Measurements from ENCODE around the gene RILPL1. TPM values are rescaled to one million over a fixed set of nuclear protein-coding genes. Genes with fewer than 3 reads are reported as not detected.

The RILPL1 gene
- total and polyA plus RNA-seq, 9 of the 15 experiments (the other 6 are each of a cell fraction or from before 2014, with no cell fraction given) = 0.25 to 10.6 (median 8.6) TPM

DNA sequence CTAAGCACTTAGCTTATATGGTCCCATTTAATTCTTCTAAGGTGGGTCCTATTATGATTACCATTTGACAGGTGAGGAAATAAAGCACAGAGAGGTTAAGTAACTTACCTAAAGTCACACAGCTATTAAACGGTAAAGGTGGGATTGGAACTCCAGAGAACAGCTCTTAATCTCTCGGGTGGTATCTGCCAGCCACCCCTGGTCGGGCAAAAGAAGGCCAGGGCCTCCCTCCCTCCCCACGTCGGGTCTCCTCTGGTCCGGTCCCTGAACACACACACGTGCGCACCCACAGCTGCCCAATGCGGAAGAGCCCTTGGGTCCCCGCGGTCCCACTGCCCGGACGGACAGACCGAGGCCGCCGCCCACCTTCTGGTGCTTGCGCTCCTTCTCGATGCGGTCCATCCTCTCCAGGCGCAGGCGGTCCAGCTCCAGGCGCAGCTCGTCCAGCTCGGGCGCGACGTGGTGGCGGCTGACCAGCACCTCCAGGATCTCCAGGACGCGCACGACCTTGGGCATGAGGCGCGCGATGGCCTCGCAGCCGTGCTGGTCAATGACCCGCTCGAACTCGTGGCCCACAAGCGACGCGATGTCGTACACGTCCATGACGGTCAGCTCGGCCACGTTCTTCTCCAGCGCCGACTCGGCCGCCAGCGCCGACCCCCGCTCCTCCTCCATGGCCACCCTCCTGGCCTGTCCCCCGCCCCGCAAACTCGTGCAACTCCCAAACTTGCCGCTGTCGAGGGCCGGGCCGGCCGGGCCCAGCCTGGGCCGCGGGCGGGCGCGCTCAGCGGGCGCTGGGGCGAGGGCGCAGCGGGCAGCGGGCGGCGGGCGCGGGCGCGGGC is 490 bp downstream of the RILPL1 start (continued):
- TF ChIP-seq, protein P1, sequence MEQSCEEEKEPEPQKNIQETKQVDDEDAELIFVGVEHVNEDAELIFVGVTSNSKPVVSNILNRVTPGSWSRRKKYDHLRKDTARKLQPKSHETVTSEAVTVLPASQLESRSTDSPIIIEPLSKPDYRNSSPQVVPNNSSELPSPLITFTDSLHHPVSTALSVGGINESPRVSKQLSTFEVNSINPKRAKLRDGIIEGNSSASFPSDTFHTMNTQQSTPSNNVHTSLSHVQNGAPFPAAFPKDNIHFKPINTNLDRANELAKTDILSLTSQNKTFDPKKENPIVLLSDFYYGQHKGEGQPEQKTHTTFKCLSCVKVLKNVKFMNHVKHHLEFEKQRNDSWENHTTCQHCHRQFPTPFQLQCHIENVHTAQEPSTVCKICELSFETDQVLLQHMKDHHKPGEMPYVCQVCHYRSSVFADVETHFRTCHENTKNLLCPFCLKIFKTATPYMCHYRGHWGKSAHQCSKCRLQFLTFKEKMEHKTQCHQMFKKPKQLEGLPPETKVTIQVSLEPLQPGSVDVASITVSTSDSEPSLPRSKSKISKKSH (CRISPR knock-in tag; IDR thresholded peaks at IDR 0.05) = no peak
- TF ChIP-seq MYC (IDR thresholded peaks at IDR 0.05; ENCODE audit: low read depth, low read length) (peak; percentile 77), MYC (CRISPR knock-in tag; IDR thresholded peaks at IDR 0.05; ENCODE audit: borderline replicate concordance, low read depth) (peak; percentile 87), MCM2 (IDR thresholded peaks at IDR 0.05; ENCODE audit: low read depth) (no peak), SNIP1 (IDR thresholded peaks at IDR 0.05; ENCODE audit: low read depth) (no peak), POLR2B (IDR thresholded peaks at IDR 0.05; ENCODE audit: low read depth, partially characterized antibody) (no peak), ZNF143 (CRISPR knock-in tag; IDR thresholded peaks at IDR 0.05) (peak; percentile 43; the same call in 1 of the 2 replicates), RBM22 (IDR thresholded peaks at IDR 0.05; ENCODE audit: low read depth, low read length, poor library complexity, severe bottlenecking) (peak; percentile 14), POLR2AphosphoS2 (IDR thresholded peaks at IDR 0.05; ENCODE audit: low read length) (no peak), ZNF699 (CRISPR knock-in tag; IDR thresholded peaks at IDR 0.05; ENCODE audit: insufficient replicate concordance) (no peak), MCM5 (IDR thresholded peaks at IDR 0.05; ENCODE audit: low read depth) (no peak)
- TF ChIP-seq, protein P2, sequence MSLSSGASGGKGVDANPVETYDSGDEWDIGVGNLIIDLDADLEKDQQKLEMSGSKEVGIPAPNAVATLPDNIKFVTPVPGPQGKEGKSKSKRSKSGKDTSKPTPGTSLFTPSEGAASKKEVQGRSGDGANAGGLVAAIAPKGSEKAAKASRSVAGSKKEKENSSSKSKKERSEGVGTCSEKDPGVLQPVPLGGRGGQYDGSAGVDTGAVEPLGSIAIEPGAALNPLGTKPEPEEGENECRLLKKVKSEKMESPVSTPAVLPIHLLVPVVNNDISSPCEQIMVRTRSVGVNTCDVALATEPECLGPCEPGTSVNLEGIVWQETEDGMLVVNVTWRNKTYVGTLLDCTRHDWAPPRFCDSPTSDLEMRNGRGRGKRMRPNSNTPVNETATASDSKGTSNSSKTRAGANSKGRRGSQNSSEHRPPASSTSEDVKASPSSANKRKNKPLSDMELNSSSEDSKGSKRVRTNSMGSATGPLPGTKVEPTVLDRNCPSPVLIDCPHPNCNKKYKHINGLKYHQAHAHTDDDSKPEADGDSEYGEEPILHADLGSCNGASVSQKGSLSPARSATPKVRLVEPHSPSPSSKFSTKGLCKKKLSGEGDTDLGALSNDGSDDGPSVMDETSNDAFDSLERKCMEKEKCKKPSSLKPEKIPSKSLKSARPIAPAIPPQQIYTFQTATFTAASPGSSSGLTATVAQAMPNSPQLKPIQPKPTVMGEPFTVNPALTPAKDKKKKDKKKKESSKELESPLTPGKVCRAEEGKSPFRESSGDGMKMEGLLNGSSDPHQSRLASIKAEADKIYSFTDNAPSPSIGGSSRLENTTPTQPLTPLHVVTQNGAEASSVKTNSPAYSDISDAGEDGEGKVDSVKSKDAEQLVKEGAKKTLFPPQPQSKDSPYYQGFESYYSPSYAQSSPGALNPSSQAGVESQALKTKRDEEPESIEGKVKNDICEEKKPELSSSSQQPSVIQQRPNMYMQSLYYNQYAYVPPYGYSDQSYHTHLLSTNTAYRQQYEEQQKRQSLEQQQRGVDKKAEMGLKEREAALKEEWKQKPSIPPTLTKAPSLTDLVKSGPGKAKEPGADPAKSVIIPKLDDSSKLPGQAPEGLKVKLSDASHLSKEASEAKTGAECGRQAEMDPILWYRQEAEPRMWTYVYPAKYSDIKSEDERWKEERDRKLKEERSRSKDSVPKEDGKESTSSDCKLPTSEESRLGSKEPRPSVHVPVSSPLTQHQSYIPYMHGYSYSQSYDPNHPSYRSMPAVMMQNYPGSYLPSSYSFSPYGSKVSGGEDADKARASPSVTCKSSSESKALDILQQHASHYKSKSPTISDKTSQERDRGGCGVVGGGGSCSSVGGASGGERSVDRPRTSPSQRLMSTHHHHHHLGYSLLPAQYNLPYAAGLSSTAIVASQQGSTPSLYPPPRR (CRISPR knock-in tag; IDR thresholded peaks at IDR 0.05; ENCODE audit: borderline replicate concordance) = no peak
- TF ChIP-seq, protein P3, sequence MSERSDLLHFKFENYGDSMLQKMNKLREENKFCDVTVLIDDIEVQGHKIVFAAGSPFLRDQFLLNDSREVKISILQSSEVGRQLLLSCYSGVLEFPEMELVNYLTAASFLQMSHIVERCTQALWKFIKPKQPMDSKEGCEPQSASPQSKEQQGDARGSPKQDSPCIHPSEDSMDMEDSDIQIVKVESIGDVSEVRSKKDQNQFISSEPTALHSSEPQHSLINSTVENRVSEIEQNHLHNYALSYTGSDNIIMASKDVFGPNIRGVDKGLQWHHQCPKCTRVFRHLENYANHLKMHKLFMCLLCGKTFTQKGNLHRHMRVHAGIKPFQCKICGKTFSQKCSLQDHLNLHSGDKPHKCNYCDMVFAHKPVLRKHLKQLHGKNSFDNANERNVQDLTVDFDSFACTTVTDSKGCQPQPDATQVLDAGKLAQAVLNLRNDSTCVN (CRISPR knock-in tag; IDR thresholded peaks at IDR 0.05) = no peak
- TF ChIP-seq, protein P4, sequence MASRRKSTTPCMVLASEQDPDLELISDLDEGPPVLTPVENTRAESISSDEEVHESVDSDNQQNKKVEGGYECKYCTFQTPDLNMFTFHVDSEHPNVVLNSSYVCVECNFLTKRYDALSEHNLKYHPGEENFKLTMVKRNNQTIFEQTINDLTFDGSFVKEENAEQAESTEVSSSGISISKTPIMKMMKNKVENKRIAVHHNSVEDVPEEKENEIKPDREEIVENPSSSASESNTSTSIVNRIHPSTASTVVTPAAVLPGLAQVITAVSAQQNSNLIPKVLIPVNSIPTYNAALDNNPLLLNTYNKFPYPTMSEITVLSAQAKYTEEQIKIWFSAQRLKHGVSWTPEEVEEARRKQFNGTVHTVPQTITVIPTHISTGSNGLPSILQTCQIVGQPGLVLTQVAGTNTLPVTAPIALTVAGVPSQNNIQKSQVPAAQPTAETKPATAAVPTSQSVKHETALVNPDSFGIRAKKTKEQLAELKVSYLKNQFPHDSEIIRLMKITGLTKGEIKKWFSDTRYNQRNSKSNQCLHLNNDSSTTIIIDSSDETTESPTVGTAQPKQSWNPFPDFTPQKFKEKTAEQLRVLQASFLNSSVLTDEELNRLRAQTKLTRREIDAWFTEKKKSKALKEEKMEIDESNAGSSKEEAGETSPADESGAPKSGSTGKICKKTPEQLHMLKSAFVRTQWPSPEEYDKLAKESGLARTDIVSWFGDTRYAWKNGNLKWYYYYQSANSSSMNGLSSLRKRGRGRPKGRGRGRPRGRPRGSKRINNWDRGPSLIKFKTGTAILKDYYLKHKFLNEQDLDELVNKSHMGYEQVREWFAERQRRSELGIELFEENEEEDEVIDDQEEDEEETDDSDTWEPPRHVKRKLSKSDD (conservative IDR thresholded peaks at IDR 0.05; ENCODE audit: low read length) = no peak
- TF ChIP-seq, protein P5, sequence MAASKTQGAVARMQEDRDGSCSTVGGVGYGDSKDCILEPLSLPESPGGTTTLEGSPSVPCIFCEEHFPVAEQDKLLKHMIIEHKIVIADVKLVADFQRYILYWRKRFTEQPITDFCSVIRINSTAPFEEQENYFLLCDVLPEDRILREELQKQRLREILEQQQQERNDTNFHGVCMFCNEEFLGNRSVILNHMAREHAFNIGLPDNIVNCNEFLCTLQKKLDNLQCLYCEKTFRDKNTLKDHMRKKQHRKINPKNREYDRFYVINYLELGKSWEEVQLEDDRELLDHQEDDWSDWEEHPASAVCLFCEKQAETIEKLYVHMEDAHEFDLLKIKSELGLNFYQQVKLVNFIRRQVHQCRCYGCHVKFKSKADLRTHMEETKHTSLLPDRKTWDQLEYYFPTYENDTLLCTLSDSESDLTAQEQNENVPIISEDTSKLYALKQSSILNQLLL (CRISPR knock-in tag; IDR thresholded peaks at IDR 0.05; ENCODE audit: borderline replicate concordance) = no peak

Measured in K562 (cell line).